IMR-90 (cell line): ENCODE data around the gene PRSS12. TPM values are rescaled to one million over a fixed set of nuclear protein-coding genes. Genes with fewer than 3 reads are reported as not detected.

ENCODE experiments used
- ATAC-seq: fragments of 200-7000 bp; cut with Tn5 transposase; 2 replicates; pipeline ENCODE4 v1.9.1; 2020; ENCODE audit warnings: low read depth, mild to moderate bottlenecking, moderate library complexity
- BruUV-seq: library from RNA; stranded (reverse); fragments of 400-500 nt; replicated peaks from 2 replicates; lab custom pipeline; 2021; lab: Mats Ljungman, UMichigan
- CTCF ChIA-PET: fragments of 300-600 bp; formaldehyde crosslinking; extraction: SDS; loops from one replicate; lab custom pipeline; 2021; ENCODE audit warnings: antibody characterized with exemption; lab: Yijun Ruan, JAX
- POLR2A ChIA-PET: fragments of 300-600 bp; sonication (Branson Sonifier 250); formaldehyde crosslinking; loops from one replicate; lab custom pipeline; 2022; ENCODE audit warnings: antibody characterized with exemption; ENCODE audit not compliant: unreplicated experiment; lab: Charles Lee
- DNase-seq: peaks from one replicate; pipeline ENCODE4 v3.0.0; 2013
- H2AFZ ChIP-seq: replicated peaks from 2 replicates; pipeline ENCODE3; 2013; ENCODE audit warnings: low read length, mild to moderate bottlenecking; ENCODE audit not compliant: poor library complexity
- H2AK5ac ChIP-seq: 2 replicates; pipeline ENCODE4 v1.6.1; 2013; ENCODE audit warnings: low read depth, low read length, inconsistent platforms
- H2AK9ac ChIP-seq: replicated peaks from 2 replicates; pipeline ENCODE3; 2013; ENCODE audit warnings: mild to moderate bottlenecking, low read depth, low read length, moderate library complexity; ENCODE audit not compliant: poor library complexity
- H2BK120ac ChIP-seq: 2 replicates; pipeline ENCODE4 v1.6.1; 2013; ENCODE audit warnings: low read depth, low read length, inconsistent platforms
- H2BK15ac ChIP-seq: 3 replicates; pipeline ENCODE4 v1.6.1; 2013; ENCODE audit warnings: low read depth, low read length, inconsistent platforms
- H2BK20ac ChIP-seq: 2 replicates; pipeline ENCODE4 v1.6.1; 2013; ENCODE audit warnings: low read depth, mild to moderate bottlenecking, inconsistent platforms, low read length, moderate library complexity
- H2BK5ac ChIP-seq: 2 replicates; pipeline ENCODE4 v1.6.1; 2013; ENCODE audit warnings: mild to moderate bottlenecking, low read depth, low read length, inconsistent platforms; ENCODE audit not compliant: poor library complexity, severe bottlenecking
- H3K14ac ChIP-seq: replicated peaks from 2 replicates; pipeline ENCODE4 v1.6.1; 2013; ENCODE audit warnings: low read depth, low read length, inconsistent platforms
- H3K18ac ChIP-seq: 2 replicates; pipeline ENCODE4 v1.6.1; 2013; ENCODE audit warnings: low read depth, low read length, control low read depth
- H3K23ac ChIP-seq: 2 replicates; pipeline ENCODE4 v1.6.1; 2013; ENCODE audit warnings: low read depth, low read length, inconsistent platforms
- H3K27ac ChIP-seq: 2 replicates; pipeline ENCODE4 v1.5.1; 2013; ENCODE audit warnings: mild to moderate bottlenecking, control low read depth, low read length; ENCODE audit not compliant: insufficient read depth
- H3K27me3 ChIP-seq: 2 replicates; pipeline ENCODE4 v1.6.1; 2013; ENCODE audit warnings: low read length; ENCODE audit not compliant: control insufficient read depth, insufficient read depth
- H3K36me3 ChIP-seq: 2 replicates; pipeline ENCODE4 v1.6.1; 2013; ENCODE audit warnings: low read length, mixed read lengths; ENCODE audit not compliant: control insufficient read depth, insufficient read depth
- H3K4ac ChIP-seq: 2 replicates; pipeline ENCODE4 v1.6.1; 2013; ENCODE audit warnings: low read depth, low read length, inconsistent platforms
- H3K4me1 ChIP-seq: 2 replicates; pipeline ENCODE4 v1.6.1; 2013; ENCODE audit warnings: low read length, mixed read lengths; ENCODE audit not compliant: control insufficient read depth, insufficient read depth
- H3K4me2 ChIP-seq: 2 replicates; pipeline ENCODE4 v1.6.1; 2013; ENCODE audit warnings: low read depth, mild to moderate bottlenecking, control low read depth, low read length, moderate library complexity
- H3K4me3 ChIP-seq: 2 replicates; pipeline ENCODE4 v1.5.1; 2013; ENCODE audit warnings: low read depth, mild to moderate bottlenecking, control low read depth, low read length, moderate library complexity; ENCODE audit not compliant: insufficient read depth
- H3K56ac ChIP-seq: 2 replicates; pipeline ENCODE4 v1.6.1; 2013; ENCODE audit warnings: low read length, inconsistent platforms; ENCODE audit not compliant: insufficient read depth; ENCODE audit errors: extremely low read depth
- H3K79me1 ChIP-seq, 2 experiments: 2 replicates each; pipeline ENCODE4 v1.6.1; 2013; ENCODE audit warnings: low read length in 2 of 2, inconsistent platforms in 1 of 2, low read depth in 1 of 2
- H3K9ac ChIP-seq: 2 replicates; pipeline ENCODE4 v1.6.1; 2013; ENCODE audit warnings: low read depth, low read length, control low read depth
- H3K9me1 ChIP-seq: 2 replicates; pipeline ENCODE4 v1.6.1; 2013; ENCODE audit warnings: low read length, inconsistent platforms; ENCODE audit not compliant: insufficient read depth
- H3K9me3 ChIP-seq: 2 replicates; pipeline ENCODE4 v1.6.1; 2013; ENCODE audit warnings: low read length; ENCODE audit not compliant: control insufficient read depth, insufficient read depth
- H4K20me1 ChIP-seq: 2 replicates; pipeline ENCODE4 v1.6.1; 2013; ENCODE audit warnings: low read length, inconsistent platforms; ENCODE audit not compliant: insufficient read depth
- H4K5ac ChIP-seq: 2 replicates; pipeline ENCODE4 v1.6.1; 2013; ENCODE audit warnings: mild to moderate bottlenecking, low read depth, low read length, control low read depth
- H4K8ac ChIP-seq, 2 experiments: 2 replicates each; pipeline ENCODE4 v1.6.1; 2013; ENCODE audit warnings: low read depth in 2 of 2, low read length in 2 of 2, control low read depth in 1 of 2, inconsistent platforms in 1 of 2
- H4K91ac ChIP-seq: 2 replicates; pipeline ENCODE4 v1.6.1; 2013; ENCODE audit warnings: low read depth, low read length, inconsistent platforms; ENCODE audit not compliant: insufficient read depth
- RCOR1 ChIP-seq: IDR thresholded peaks from 2 replicates; pipeline ENCODE4 v1.6.1; 2012; ENCODE audit warnings: mild to moderate bottlenecking, low read length, improper control_type of control experiment; ENCODE audit not compliant: insufficient replicate concordance
- WGBS, 2 experiments: methylation state at CpG; one replicate each; pipeline versions ENCODE4 v1.1.5 to v1.1.7; 2013; ENCODE audit warnings: missing lambda C conversion rate in 2 of 2; ENCODE audit not compliant: insufficient read length in 1 of 2; ENCODE audit errors: extremely low coverage in 2 of 2; 5-methylcytosine and 5-hydroxymethylcytosine counted together
- dilution Hi-C: fragments of 300-500 bp; cut with HindIII; formaldehyde crosslinking; loops from one replicate; pipeline ENCODE4 v1.14.3; 2018; ENCODE audit warnings: low sequenced_read_pairs; ENCODE audit not compliant: unreplicated experiment
- in situ Hi-C: fragments of 300-500 bp; cut with MboI; formaldehyde crosslinking; loops from 3 replicates; pipeline ENCODE4 v1.14.3; 2019; ENCODE audit warnings: low sequenced_read_pairs, inconsistent platforms, mixed read lengths
- intact Hi-C: fragments of 100-400 bp; cut with micrococcal nuclease; formaldehyde crosslinking; loops from 2 replicates; pipeline ENCODE4 v1.10.0; 2022
- polyA plus RNA-seq, 3 experiments: library from polyadenylated mRNA; depleted of rRNA; stranded (reverse); fragments of >200 nt; gene quantifications; 2 replicates each; pipeline ENCODE4 v1.2.3, GENCODE V29; 2012; ENCODE audit warnings: low replicate concordance in 1 of 3
- total RNA-seq: library from RNA; depleted of rRNA; stranded (reverse); fragments of >200 nt; gene quantifications from 2 replicates; pipeline ENCODE4 v1.2.3, GENCODE V29; 2012
- TF ChIP-seq, protein P1 (sequence below): fragments of 150-350 bp; IDR thresholded peaks from 2 replicates; pipeline ENCODE4 v1.6.1; 2016; ENCODE audit warnings: low read depth, mild to moderate bottlenecking, low read length, moderate library complexity, borderline replicate concordance

The PRSS12 gene
- total and polyA plus RNA-seq, 2 of the 4 experiments (the other 2 are of a cell fraction), result 51.1 to 71.5 TPM

DNA sequence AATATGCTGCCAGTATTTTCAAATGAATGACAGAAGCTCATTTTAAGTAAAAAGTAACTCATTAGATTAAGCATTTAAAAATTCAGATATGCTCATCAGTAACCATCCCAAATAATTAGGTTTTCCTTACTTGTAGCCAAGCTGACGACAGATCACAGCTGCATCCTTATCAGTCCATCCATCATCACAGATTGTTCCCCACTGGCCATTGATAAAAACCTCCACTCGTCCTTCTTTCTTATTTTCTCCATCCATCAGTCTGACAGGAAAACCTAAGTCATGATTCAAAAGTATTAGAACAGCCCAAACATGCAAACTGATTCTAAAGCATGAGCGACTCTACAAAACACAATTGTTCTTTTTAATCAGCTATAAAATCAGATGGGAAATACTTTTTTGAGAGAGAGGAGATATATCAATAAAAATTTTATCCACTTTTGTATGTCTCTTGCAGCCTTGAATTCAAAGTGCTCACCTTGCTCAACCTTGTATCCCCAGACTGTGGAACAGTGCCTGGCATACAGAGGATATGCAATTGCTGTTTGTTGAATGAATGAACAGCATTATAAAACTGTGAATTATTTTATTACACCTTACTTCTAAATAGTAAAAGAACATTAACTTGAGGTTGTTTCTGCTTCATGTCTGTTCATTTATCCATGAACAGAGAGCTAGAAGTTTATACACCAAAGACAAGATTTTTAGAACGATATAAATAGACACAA, 44.3 kb downstream of the PRSS12 start:
- no peak overlapping the region for H4K91ac ChIP-seq
- ChIA-PET POLR2A (no interaction called here), CTCF (no interaction called here)
- BruUV-seq, result no TSS peak
- no peak overlapping the region for H3K56ac ChIP-seq
- H3K27me3 ChIP-seq, result no peaks in the 10 kb centered on the region
- no peak overlapping the region for H2BK120ac ChIP-seq
- H4K20me1 ChIP-seq, result no peaks in the 10 kb centered on the region
- DNase-seq (no peak), ATAC-seq (no peak)
- H3K14ac ChIP-seq, result no peak overlapping the region
- no CpG with 5 or more reads among the region's 4 CpGs for WGBS, 2 experiments
- no peaks in the 10 kb centered on the region; the same call in 1 of the 2 replicates for H3K4me1 ChIP-seq
- H3K4me3 ChIP-seq, result no peak overlapping the region
- no peak overlapping the region for H3K23ac ChIP-seq
- no peak overlapping the region for H2AFZ ChIP-seq
- H3K9me3 ChIP-seq, result no peaks in the 10 kb centered on the region
- no peak overlapping the region for H4K5ac ChIP-seq
- no peak overlapping the region for H2BK15ac ChIP-seq
- no peak overlapping the region for H3K18ac ChIP-seq
- no peaks in the 10 kb centered on the region; a peak in 1 of 4 replicates for H3K79me1 ChIP-seq
- peaks cover 6% of the 10 kb centered on the region for H3K36me3 ChIP-seq
- in situ Hi-C loops (no loop called here), dilution Hi-C loops (no loop called here), intact Hi-C loops (no loop called here)
- H3K27ac ChIP-seq, result no peak overlapping the region
- H2AK5ac ChIP-seq, result no peak overlapping the region
- no peak overlapping the region for H3K9ac ChIP-seq
- no peak overlapping the region for H2AK9ac ChIP-seq
- peaks cover 3% of the 10 kb centered on the region; the same call in 1 of the 2 replicates for H3K9me1 ChIP-seq
- H3K4ac ChIP-seq, result no peak overlapping the region
- TF ChIP-seq, protein P1, sequence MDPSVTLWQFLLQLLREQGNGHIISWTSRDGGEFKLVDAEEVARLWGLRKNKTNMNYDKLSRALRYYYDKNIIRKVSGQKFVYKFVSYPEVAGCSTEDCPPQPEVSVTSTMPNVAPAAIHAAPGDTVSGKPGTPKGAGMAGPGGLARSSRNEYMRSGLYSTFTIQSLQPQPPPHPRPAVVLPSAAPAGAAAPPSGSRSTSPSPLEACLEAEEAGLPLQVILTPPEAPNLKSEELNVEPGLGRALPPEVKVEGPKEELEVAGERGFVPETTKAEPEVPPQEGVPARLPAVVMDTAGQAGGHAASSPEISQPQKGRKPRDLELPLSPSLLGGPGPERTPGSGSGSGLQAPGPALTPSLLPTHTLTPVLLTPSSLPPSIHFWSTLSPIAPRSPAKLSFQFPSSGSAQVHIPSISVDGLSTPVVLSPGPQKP, result no peak
- no peak for TF ChIP-seq RCOR1
- H4K8ac ChIP-seq, result no peak overlapping the region; a peak in 1 of 4 replicates
- H2BK5ac ChIP-seq, result no peak overlapping the region
- no peak overlapping the region for H3K4me2 ChIP-seq
- no peak overlapping the region for H2BK20ac ChIP-seq
